Adrenal gland (tissue), 5 donors: ENCODE measurements around the gene NHSL1.

Source experiments
- CTCF ChIP-seq, 6 experiments: fragments of 450-650 bp in 4 of 6; fragments of 200-600 bp in 2 of 6; sonication (generic) in 1 of 6; IDR thresholded peaks; 1 replicate in 5 of 6; 2 replicates in 1 of 6; pipeline versions ENCODE4 v1.5.1 to v1.8.0; 2016 to 2021; ENCODE audit warnings: antibody characterized with exemption in 6 of 6, mild to moderate bottlenecking in 2 of 6, moderate library complexity in 1 of 6
- POLR2A ChIP-seq, 2 donors: fragments of 450-650 bp; IDR thresholded peaks; one replicate each; pipeline ENCODE4 v1.6.1; 2017; ENCODE audit warnings: antibody characterized with exemption in 2 of 2, mild to moderate bottlenecking in 2 of 2, moderate library complexity in 1 of 2
- donor health status: DM: no; HTN: no; CAD: no.

- TF ChIP-seq CTCF (IDR thresholded peaks at IDR 0.05), result no peak
- no peak for TF ChIP-seq POLR2A (IDR thresholded peaks at IDR 0.05)
Observed at GRCh38 chr6:138383776-138384175, 115.5 kb downstream of the NHSL1 start.
